Parathyroid adenoma (tissue), 2 donors: ENCODE results near the gene BCR.

Experiments
- H2AFZ ChIP-seq: fragments of 300-600 bp; sonication (generic); one replicate; pipeline ENCODE4 v1.7.0; 2017; ENCODE audit warnings: antibody characterized with exemption, mild to moderate bottlenecking
- H3K27ac ChIP-seq: fragments of 300-600 bp; sonication (generic); one replicate; pipeline ENCODE4 v1.7.0; 2017
- H3K27me3 ChIP-seq: fragments of 300-600 bp; sonication (generic); one replicate; pipeline ENCODE4 v1.7.0; 2017; ENCODE audit warnings: low read length; ENCODE audit not compliant: control insufficient read depth, insufficient read depth
- H3K36me3 ChIP-seq: fragments of 300-600 bp; sonication (generic); one replicate; pipeline ENCODE4 v1.7.0; 2017; ENCODE audit warnings: low read length; ENCODE audit not compliant: control insufficient read depth, insufficient read depth
- H3K4me1 ChIP-seq: fragments of 300-600 bp; sonication (generic); one replicate; pipeline ENCODE4 v1.7.0; 2017; ENCODE audit warnings: control low read depth
- H3K4me2 ChIP-seq: fragments of 300-600 bp; sonication (generic); one replicate; pipeline ENCODE4 v1.7.0; 2017; ENCODE audit warnings: low read length
- H3K4me3 ChIP-seq: fragments of 300-600 bp; sonication (generic); one replicate; pipeline ENCODE4 v1.7.0; 2017; ENCODE audit warnings: low read depth, low read length
- H3K79me2 ChIP-seq: fragments of 300-600 bp; sonication (generic); one replicate; pipeline ENCODE4 v1.7.0; 2017; ENCODE audit warnings: control low read depth
- H3K9ac ChIP-seq: fragments of 300-600 bp; sonication (generic); one replicate; pipeline ENCODE4 v1.7.0; 2017; ENCODE audit warnings: mild to moderate bottlenecking
- H3K9me3 ChIP-seq: fragments of 300-600 bp; sonication (generic); one replicate; pipeline ENCODE4 v1.7.0; 2017; ENCODE audit warnings: low read length; ENCODE audit not compliant: control insufficient read depth
- TF ChIP-seq, protein P1 (sequence below): fragments of 300-600 bp; sonication (generic); IDR thresholded peaks from one replicate; pipeline ENCODE4 v1.7.0; 2017; ENCODE audit warnings: antibody characterized with exemption, mild to moderate bottlenecking
- donor health status: primary hyperparathyroidism.

Gene BCR

DNA sequence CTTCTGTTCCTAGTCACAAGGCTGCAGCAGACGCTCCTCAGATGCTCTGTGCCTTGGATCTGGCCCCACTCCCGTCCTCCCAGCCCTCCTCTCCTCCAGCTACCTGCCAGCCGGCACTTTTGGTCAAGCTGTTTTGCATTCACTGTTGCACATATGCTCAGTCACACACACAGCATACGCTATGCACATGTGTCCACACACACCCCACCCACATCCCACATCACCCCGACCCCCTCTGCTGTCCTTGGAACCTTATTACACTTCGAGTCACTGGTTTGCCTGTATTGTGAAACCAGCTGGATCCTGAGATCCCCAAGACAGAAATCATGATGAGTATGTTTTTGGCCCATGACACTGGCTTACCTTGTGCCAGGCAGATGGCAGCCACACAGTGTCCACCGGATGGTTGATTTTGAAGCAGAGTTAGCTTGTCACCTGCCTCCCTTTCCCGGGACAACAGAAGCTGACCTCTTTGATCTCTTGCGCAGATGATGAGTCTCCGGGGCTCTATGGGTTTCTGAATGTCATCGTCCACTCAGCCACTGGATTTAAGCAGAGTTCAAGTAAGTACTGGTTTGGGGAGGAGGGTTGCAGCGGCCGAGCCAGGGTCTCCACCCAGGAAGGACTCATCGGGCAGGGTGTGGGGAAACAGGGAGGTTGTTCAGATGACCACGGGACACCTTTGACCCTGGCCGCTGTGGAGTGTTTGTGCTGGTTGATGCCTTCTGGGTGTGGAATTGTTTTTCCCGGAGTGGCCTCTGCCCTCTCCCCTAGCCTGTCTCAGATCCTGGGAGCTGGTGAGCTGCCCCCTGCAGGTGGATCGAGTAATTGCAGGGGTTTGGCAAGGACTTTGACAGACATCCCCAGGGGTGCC, 109.8 kb downstream of the BCR start:
- TF ChIP-seq, protein P1, sequence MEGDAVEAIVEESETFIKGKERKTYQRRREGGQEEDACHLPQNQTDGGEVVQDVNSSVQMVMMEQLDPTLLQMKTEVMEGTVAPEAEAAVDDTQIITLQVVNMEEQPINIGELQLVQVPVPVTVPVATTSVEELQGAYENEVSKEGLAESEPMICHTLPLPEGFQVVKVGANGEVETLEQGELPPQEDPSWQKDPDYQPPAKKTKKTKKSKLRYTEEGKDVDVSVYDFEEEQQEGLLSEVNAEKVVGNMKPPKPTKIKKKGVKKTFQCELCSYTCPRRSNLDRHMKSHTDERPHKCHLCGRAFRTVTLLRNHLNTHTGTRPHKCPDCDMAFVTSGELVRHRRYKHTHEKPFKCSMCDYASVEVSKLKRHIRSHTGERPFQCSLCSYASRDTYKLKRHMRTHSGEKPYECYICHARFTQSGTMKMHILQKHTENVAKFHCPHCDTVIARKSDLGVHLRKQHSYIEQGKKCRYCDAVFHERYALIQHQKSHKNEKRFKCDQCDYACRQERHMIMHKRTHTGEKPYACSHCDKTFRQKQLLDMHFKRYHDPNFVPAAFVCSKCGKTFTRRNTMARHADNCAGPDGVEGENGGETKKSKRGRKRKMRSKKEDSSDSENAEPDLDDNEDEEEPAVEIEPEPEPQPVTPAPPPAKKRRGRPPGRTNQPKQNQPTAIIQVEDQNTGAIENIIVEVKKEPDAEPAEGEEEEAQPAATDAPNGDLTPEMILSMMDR = peak; percentile 44
- Histone ChIP-seq H3K9me3 (no peaks in the 10 kb centered on the region), H3K4me3 (no peak overlapping the region), H3K79me2 (no peaks in the 10 kb centered on the region), H3K36me3 (no peaks in the 10 kb centered on the region), H3K27ac (no peak overlapping the region), H3K27me3 (no peaks in the 10 kb centered on the region), H3K4me2 (no peak overlapping the region), H3K9ac (no peak overlapping the region), H3K4me1 (no peaks in the 10 kb centered on the region), H2AFZ (no peak overlapping the region)

DNA sequence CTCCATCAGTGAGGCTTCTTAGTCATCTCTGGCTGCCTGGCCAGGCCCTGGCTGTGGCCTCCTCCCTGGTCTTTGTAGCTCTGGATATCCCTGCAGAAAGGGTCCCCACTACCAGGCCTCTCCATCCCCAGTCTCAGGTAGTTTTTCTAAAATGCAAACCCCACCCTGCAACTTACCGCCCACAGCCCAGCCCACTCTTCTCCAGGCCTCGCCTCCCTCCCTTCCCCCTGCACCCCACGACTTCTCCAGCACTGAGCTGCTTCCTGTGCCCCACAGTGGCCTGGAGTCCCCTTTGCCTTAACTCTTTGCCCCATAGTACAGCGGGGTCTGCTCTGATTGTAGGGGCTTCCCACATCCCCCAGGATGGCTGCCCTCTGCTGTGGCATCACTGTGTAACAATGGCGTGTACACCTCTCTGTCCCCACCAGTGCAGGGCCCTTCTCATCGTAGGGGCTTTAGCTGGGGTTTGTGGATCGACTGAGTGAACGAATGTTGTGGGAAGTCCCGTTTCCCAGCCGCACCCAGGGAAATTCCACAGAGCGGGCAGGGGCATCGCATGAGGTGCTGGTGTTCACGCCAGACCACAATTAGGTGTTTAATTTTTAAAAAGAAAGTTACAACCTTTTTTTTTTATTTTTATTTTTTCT, 111.6 kb downstream of the BCR start:
- Histone ChIP-seq H3K4me3 (no peak overlapping the region), H3K27me3 (no peaks in the 10 kb centered on the region), H3K4me1 (no peaks in the 10 kb centered on the region), H3K9me3 (no peaks in the 10 kb centered on the region), H2AFZ (no peak overlapping the region), H3K9ac (no peak overlapping the region), H3K4me2 (no peak overlapping the region), H3K79me2 (no peaks in the 10 kb centered on the region), H3K36me3 (no peaks in the 10 kb centered on the region), H3K27ac (no peak overlapping the region)
- TF ChIP-seq, protein P1 = no peak

DNA sequence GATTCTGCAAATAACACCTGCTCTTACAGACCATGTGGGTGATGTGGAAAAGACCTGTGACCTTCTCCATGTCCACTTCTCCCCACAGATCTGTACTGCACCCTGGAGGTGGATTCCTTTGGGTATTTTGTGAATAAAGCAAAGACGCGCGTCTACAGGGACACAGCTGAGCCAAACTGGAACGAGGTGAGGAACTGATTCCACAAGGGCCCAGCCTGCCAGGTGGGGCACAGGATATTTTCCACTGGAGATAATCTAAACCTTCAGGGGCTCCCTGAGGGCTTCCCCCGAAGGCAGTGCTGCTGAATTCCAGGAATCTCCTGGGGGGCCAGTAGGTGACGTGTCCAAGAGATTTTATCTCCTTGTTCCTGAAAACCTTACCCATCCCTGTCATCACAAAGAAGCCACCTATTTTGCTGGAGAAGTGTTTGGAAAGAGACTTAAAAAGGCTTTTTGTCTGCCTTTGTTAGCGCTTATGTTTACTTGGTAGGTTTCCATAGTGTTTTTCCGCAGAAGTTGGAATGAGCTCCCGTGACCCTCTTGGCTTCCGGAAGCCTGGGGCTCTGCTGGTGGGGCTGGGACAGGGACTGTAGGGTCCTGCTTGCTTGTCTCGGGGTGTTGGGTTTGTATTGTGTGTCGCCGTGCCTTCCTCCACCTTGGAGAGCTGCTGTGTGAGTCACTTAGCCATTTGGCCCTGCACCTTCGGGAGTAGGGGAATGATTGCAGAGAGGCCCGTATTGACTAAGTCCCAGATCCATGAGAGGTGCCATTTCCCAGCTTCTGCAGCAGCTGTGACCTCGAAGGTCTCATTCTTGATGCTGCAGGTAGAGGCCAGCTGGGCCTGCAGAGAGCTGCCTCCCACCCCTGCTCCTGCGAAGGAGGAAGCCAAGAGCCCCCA, 112.4 kb downstream of the BCR start:
- no peaks in the 10 kb centered on the region for H3K27me3 ChIP-seq
- H3K4me3 ChIP-seq = no peak overlapping the region
- H3K79me2 ChIP-seq = no peaks in the 10 kb centered on the region
- no peaks in the 10 kb centered on the region for H3K9me3 ChIP-seq
- H3K4me2 ChIP-seq = no peak overlapping the region
- TF ChIP-seq, protein P1 = no peak
- no peak overlapping the region for H3K9ac ChIP-seq
- no peak overlapping the region for H3K27ac ChIP-seq
- no peaks in the 10 kb centered on the region for H3K36me3 ChIP-seq
- H3K4me1 ChIP-seq = no peaks in the 10 kb centered on the region
- no peak overlapping the region for H2AFZ ChIP-seq

DNA sequence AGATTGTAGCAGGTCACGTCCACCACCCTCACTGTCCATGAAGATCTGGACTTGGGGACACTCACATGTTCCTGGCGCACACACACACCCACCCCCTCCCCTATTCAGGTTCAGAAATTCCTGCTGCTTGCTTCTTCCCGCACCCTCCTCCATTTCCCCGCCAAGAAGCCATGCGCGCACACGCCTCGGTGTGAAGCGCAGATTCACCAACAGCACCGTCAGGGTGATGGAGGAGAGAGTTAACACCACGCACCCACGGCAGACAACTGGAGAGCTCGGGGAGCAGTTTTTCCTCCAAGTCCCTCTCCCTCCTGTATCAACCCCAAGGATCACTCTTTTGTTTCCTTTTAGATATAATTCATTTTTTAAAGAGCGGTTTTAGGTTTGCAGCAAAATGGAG, 113.4 kb downstream of the BCR start:
- TF ChIP-seq, protein P1 = no peak

More for the DNA sequence above, 113.4 kb downstream of the BCR start:
- Histone ChIP-seq H3K9ac (no peak overlapping the region), H3K79me2 (no peaks in the 10 kb centered on the region), H3K4me3 (no peak overlapping the region), H3K27me3 (no peaks in the 10 kb centered on the region), H3K4me1 (no peaks in the 10 kb centered on the region), H3K4me2 (no peak overlapping the region), H3K9me3 (no peaks in the 10 kb centered on the region), H2AFZ (no peak overlapping the region), H3K36me3 (no peaks in the 10 kb centered on the region), H3K27ac (no peak overlapping the region)
